ENCODE measurements around the gene SLC5A12.

DNA sequence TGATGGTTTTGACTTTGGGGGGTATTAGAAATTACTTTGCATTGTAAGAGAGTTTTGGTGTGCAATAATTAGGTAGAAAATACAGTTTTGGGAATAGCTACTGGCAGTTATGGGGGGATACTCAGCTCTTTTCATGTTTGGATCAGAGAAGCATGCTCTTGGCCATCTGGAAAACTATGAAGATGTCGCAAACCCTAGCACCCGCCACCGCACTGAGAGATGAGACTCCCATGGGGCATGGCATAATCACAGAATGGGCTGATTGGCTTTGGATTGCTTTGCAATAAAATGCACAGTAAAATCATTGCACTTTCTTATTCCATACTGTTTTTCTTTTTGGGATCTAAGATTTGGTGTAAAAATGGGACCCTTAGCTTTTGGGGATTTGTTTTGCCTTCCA is 43.5 kb upstream of the SLC5A12 start:
- TF ChIP-seq, protein P1, sequence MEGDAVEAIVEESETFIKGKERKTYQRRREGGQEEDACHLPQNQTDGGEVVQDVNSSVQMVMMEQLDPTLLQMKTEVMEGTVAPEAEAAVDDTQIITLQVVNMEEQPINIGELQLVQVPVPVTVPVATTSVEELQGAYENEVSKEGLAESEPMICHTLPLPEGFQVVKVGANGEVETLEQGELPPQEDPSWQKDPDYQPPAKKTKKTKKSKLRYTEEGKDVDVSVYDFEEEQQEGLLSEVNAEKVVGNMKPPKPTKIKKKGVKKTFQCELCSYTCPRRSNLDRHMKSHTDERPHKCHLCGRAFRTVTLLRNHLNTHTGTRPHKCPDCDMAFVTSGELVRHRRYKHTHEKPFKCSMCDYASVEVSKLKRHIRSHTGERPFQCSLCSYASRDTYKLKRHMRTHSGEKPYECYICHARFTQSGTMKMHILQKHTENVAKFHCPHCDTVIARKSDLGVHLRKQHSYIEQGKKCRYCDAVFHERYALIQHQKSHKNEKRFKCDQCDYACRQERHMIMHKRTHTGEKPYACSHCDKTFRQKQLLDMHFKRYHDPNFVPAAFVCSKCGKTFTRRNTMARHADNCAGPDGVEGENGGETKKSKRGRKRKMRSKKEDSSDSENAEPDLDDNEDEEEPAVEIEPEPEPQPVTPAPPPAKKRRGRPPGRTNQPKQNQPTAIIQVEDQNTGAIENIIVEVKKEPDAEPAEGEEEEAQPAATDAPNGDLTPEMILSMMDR (IDR thresholded peaks at IDR 0.05): no peak
- TF ChIP-seq POLR2A (IDR thresholded peaks at IDR 0.05): no peak
